ENCODE results near the gene PARVB.

DNA sequence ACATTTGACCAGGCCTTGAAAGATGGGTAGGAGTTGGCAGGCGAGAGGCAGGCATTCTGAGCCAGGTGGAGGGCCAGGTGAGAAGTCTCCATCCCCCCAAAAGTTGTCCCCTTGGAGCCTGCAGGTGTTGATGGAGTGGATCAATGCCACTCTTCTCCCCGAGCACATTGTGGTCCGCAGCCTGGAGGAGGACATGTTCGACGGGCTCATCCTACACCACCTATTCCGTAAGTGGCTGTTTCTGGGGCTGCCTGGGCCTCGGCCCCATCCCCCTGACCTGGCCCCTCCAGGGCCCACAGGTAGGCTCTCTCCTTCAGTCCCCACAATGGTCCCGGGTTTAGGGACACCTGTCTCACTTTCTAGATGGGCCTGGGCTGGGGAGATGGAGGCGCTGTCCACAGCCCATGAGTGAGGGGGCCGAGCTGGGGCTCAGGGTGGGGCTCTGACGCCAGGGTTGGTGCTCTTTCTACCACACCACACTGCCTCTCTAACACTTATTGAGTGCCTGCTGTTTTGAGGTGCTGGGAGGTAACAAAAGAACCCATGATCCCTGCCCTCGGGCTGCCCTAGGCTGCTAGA is 163.6 kb downstream of the PARVB start:
- TF ChIP-seq, protein P1, sequence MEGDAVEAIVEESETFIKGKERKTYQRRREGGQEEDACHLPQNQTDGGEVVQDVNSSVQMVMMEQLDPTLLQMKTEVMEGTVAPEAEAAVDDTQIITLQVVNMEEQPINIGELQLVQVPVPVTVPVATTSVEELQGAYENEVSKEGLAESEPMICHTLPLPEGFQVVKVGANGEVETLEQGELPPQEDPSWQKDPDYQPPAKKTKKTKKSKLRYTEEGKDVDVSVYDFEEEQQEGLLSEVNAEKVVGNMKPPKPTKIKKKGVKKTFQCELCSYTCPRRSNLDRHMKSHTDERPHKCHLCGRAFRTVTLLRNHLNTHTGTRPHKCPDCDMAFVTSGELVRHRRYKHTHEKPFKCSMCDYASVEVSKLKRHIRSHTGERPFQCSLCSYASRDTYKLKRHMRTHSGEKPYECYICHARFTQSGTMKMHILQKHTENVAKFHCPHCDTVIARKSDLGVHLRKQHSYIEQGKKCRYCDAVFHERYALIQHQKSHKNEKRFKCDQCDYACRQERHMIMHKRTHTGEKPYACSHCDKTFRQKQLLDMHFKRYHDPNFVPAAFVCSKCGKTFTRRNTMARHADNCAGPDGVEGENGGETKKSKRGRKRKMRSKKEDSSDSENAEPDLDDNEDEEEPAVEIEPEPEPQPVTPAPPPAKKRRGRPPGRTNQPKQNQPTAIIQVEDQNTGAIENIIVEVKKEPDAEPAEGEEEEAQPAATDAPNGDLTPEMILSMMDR (IDR thresholded peaks at IDR 0.05; ENCODE audit: extremely low read depth in 1 of 2, insufficient read depth in 1 of 2, low read depth in 1 of 2, low read length in 2 of 2) = no peak
- TF ChIP-seq, protein P2, sequence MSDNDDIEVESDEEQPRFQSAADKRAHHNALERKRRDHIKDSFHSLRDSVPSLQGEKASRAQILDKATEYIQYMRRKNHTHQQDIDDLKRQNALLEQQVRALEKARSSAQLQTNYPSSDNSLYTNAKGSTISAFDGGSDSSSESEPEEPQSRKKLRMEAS (IDR thresholded peaks at IDR 0.05; ENCODE audit: insufficient read depth, insufficient read length) = no peak
- TF ChIP-seq EZH2 (IDR thresholded peaks at IDR 0.05; ENCODE audit: borderline replicate concordance, low read depth, low read length, severe bottlenecking) (no peak), POLR2A (IDR thresholded peaks at IDR 0.05; ENCODE audit: low read depth, low read length) (no peak), POLR2AphosphoS5 (IDR thresholded peaks at IDR 0.05; ENCODE audit: insufficient read depth, low read depth, low read length) (no peak), FOS (IDR thresholded peaks at IDR 0.05; ENCODE audit: borderline replicate concordance, insufficient read depth, low read length) (no peak)

Data from endothelial cell of umbilical vein (primary cell).